HL-60/S4 treated with retinoic acid at 250 ng/mL for 4 days and 3 days (cell line): Measurements from ENCODE around the gene CLTCL1.
"Not testable (repeated sequence)": the region's sequence is repeated elsewhere in the genome, so short reads cannot be mapped to it uniquely, and the experiment has no call there.

Experiments used
- in situ Hi-C: fragments of 300-500 bp; cut with MboI; formaldehyde crosslinking; loops from 2 replicates; pipeline ENCODE4 v1.7.0; 2022; ENCODE audit warnings: low sequenced_read_pairs

Gene CLTCL1

DNA sequence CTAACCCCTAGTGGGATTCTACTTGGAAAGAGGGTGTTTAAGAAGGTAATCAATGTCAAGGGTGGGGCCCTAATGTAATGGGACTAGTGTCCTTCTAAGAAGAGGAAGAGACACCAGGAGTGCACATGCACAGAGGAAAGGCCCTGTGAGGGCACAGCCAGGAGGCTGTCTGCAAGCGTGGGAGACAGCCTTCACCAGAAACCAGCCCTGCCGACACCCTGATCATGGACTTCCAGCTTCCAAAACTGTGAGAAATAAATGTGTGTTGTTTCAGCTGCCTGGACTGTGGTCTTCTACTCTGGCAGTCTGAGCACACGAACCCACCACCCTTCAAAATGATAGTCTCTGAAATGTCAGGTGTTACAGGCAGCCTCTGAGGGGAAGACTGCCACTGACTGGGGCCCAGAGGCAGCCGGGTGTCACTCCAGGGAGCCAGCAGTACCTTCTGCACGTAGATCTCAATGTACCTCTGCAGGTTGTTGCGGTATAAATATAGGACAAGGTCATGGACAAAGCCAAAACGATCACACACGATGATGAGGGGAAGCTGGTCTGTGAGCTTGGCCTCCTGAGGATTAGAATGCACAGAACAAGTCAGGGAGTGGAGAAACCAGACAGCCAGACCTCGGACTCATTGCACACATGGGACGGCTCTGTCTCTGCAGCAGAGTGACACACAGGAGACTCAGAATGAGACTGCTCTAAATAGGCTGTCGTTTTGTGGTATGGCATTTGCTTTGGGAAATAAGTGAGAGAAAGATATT, 69.1 kb downstream of the CLTCL1 start:
- in situ Hi-C loops = no loop called here

DNA sequence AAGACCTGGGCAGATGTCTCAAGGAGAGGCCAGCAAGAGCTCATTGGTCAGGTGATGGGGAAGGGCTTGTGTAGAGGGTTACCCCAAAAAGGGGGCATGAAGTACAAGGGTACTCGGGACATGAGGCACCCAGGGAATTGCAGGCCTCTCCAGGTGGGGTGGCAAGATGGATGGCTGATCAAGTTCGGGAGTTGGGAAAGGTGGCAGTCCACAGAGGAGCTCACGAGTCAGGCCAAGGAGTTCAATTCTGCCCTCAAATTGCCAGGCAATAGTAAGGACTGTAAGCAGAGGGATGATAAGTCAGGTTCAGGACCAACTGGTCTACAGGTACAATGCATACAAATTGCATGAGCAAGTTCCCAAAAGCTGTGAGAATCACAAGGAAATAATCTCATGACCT, 70.7 kb downstream of the CLTCL1 start:
- in situ Hi-C loops = no loop called here

GRCh38 chr22:19218541-19219233, 72.8 kb downstream of the CLTCL1 start:
- in situ Hi-C loops = no loop called here

DNA sequence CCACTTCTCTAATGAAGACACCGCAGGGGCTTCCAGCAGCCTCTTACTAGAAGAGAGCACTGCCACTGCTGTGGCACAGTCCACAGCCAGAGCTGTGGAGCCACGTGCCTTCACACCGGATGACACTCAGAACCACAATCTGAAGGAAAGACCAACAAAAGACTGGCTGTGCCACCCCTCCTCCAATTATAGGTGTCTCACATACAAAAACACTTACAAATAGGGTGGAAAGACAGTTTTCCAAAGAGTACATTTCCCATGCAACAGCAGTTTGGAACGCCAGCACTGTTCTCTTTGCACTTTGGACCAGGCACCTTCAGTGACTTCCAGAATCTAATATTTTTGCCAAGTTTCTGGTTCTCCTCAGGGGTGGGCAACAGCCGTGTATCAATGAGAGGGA, 74.9 kb downstream of the CLTCL1 start:
- in situ Hi-C loops = no loop called here

DNA sequence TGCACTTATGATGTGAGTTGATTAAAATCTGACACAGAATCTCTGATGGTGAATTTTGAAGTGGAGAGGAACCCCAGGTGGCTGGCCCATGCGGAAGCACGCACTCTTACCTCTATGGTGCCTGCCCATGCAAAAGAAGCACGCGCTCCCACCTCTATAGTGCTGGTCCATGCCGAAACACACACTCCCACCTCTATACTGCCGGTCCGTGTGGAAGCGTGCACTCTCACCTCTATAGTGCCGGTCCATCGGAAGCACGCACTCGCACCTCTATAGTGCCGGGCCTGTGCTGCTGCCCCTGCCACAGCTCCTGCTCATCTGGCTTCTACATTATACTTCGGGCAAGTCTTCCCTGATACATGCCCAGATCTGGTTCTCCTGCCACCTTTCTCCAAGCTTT, 76.2 kb downstream of the CLTCL1 start:
- in situ Hi-C loops = no loop called here

- in situ Hi-C loops = no loop called here
These were observed 77.4 kb downstream of the CLTCL1 start for GRCh38 chr22:19214078-19214473.

DNA sequence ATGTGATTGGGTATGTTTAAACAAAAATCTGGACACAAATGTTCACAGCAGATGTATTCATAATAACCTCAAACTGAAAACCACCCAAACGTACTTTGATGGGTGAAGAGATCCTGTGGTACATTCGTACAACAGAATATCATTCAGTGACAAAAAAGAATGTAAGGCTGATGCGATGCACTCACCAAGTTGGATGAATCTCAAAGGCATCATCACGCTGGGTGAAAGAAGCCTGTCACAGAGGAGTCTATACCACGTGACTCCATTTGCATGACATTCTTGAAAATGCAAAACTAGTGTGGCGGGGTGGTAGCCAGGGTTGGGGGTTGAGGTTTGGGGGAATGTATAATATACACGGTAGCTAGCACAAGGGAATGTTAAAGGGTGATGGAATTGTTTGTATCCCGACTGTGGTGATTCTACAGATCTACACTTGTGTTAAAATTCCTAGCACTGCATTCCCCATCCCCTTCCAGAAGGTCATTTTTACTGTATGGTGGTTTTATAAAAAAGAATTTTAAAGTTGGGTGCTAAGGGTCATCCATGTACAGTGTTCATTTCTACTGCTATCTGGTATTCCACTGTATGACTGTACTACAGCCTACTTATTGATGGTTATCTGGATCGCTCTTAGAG, 78.0 kb downstream of the CLTCL1 start:
- in situ Hi-C loops = no loop called here

- in situ Hi-C loops = no loop called here
These were observed 78.5 kb downstream of the CLTCL1 start for GRCh38 chr22:19213001-19213400.

DNA sequence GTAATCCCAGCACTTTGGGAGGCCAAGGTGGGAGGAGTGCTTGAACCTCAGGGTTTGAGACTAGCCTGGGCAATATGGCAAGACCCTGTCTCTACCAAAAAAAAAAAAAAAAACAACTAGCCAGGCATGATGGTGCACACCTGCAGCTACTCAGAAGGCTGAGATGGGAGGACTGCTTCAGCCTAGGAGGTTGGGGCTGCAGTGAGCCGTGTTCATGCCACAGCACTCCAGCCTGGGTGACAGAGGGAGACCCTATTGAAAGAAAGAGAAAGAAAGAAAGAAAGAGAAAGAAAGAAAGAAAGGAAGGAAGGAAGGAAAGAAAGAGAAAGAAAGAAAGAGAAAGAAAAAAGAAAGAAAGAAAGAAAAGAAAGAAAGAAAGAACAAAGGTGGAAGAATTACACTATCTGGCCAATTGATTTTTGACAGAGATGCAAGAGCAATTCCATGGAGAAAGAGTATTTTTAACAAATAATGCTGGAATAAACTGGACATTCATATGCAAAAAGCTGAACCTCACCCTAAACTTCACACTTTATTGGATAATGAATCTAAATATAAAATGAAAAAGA, 79.1 kb downstream of the CLTCL1 start:
- in situ Hi-C loops = no loop called here

- in situ Hi-C loops = no loop called here
These were observed 81.3 kb downstream of the CLTCL1 start for GRCh38 chr22:19210188-19210587.

DNA sequence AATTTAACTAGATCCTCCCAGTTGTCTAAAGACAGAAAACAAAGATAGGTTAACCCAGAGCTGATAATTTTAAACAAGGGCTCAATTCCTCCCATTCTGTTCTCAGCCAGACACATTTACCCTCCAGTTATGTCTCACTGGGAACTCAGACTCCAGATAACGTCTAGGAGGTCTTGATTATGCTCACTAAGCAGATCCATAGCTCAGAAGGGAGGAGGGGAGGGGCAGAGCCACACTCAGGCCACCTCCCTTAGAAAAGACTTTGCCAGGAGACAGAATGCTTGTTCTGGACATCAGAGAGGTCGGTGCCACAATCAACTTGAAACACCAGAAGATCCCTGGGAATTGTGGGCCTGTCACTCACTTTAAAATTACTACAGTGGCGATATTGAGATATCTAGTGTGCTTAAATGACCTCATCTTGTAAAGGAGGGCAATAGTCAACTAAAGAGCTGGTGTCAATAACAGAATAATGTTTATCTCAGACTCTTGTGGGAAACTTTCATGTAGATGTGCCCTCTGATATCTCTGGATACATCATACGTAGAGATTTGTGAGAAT, 83.2 kb downstream of the CLTCL1 start:
- in situ Hi-C loops = no loop called here

DNA sequence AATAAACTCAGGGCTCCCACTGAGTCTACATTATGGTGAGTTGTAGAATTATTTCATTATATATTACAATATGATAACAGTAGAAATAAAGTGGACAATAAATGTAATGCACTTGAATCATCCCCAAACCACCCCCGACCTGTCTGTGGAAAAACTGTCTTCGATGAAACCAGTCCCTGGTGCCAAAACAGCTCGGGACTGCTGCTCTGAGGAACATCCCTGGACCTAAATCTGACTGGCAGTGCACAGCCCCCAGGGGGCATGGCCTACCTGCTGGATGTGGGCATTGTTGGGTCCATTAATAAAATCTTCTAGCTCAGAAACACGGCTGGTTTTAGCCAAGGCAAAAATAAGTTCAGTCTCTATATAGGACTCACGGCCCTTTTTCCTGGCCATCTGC, 83.6 kb downstream of the CLTCL1 start:
- in situ Hi-C loops = no loop called here

DNA sequence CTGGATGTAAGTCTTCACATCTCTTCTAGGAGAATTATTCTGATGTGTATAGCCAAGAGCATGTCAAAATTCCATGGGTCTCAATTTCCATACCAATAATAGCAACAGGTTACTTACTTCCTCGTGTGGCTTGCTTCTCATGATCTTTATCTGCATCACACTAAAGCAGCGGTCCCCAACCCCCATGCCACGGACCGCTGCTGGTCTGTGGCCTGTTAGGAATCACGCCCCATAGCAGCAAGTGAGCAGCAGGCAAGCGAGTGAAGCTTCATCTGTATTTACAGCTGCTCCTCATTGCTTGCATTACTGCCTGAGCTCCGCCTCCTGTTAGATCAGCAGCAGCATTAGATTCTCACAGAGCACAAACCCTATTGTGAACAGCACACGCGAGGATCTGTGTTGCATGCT, 84.1 kb downstream of the CLTCL1 start:
- in situ Hi-C loops = no loop called here

DNA sequence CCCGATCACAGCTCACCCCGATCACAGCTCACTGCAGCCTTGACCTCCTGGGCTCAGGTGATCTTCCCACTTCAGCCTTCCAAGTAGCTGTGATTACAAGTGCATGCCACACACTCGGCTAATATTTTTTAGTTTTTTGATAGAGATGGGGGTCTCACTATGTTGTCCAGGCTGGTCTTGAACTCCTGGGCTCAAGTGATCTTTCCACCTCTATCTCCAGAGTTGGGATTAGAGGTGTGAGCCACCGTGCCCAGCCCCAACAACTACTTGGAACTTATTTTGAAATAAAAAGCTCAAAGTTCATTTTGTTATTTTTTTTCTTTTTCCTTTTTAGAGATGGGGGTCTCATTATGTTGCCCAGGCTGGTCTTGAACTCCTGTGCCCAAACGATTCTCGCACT, 85.2 kb downstream of the CLTCL1 start:
- in situ Hi-C loops = no loop called here

DNA sequence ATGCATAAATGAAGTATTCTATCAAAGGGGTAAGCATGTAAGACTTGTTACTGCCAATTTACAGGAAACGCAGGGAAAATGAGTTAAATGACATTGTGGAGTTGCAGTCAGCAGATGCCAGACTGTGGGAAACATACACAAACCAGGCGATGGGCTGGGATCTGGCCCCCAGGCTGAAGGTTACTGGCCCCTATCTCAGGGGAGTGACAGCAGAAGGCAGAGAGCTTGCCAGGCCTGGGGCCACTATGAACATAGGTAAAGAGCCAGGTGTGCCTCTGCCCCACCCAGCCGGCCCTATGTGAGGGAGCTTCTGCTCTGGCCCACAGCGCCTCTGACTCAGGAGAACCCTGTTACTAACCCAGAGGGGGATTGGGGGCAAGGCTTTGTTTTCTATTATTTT, 86.9 kb downstream of the CLTCL1 start:
- in situ Hi-C loops = no loop called here

DNA sequence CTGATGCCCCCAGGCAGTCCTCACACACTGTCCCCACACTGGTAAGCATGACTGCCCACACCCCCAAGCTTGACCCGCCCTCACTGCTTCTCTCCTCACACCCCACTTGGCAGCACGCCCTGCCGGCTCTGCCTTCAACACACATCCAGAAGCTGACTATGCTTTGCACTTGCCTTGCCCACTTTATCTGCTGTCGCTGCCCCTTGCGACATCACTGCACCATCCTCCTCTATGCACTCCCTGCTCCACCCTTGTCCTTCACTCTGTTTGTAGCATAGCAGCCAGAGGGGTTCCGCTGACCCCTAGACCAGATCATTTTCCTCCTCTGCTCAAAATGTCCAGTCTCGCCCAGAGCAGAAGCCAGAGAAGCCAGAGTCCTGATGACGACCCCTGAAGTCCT, 87.7 kb downstream of the CLTCL1 start:
- in situ Hi-C loops = no loop called here

DNA sequence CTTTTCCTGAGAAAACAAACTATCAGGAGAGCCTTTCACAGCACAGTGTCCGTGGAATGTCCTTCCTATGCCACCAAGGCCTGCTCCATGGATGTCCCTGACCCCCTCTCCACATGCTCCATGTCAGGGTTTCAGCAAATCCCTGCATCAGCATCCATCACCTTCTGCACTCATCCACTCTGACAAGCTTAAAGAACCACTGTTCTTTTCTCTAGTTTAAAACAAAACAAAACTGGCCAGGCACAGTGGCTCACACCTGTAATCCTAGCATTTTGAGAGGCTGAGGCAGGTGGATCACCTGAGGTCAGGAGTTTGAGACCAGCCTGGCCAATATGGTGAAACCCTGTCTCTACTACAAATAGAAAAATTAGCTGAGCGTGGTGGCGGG, 88.7 kb downstream of the CLTCL1 start:
- in situ Hi-C loops = not testable (repeated sequence)

GRCh38 chr22:19201869-19202798, 89.4 kb downstream of the CLTCL1 start:
- in situ Hi-C loops = no loop called here

- in situ Hi-C loops = no loop called here
These were observed 90.2 kb downstream of the CLTCL1 start for GRCh38 chr22:19201130-19201868.

GRCh38 chr22:19199479-19199878, 92.0 kb downstream of the CLTCL1 start:
- in situ Hi-C loops = loop anchor here (25.0 kb wide), 1 partner anchor 88 kb away; the partner anchor contains the start of gene CLTCL1
